ENCODE results near the gene AUTS2. TPM values are rescaled to one million over a fixed set of nuclear protein-coding genes. Genes with fewer than 3 reads are reported as not detected.

The AUTS2 gene
- total and polyA plus RNA-seq, 9 of the 15 experiments (the other 6 are each of a cell fraction or from before 2014, with no cell fraction given): 0.58 TPM; not detected in 8

DNA sequence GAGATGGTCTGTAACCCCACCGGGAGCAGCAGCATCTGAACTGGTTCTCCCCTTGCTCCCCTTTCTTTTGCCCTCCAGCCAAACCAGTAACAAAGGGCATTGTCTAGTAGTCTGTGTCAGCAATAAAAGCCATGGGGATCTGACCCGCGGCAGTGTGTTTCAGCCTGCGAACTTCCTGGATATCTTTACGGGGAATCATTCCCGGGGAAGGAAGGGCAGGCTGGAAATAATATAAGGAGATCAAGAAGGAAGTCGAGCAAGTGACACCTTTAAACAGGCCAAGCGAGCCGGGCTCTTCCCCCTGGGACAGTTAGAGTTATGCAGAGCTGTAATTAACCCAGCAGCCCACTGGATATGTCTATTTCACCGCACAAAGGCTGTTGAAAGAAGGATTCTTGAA, 872.5 kb downstream of the AUTS2 start:
- H3K4me1 ChIP-seq (replicated peaks in 1 of 2; ENCODE audit: control insufficient read depth in 2 of 2, insufficient read depth in 2 of 2, low read length in 2 of 2): no peaks in the 10 kb centered on the region
- DNase-seq (ENCODE audit: extremely low read depth in 1 of 4, low spot score in 3 of 4) (no peak), ATAC-seq (no peak), FAIRE-seq (no peak)
- WGBS (ENCODE audit: insufficient coverage, low coverage, missing lambda C conversion rate): 0% methylated on average over 10 of the region's 10 CpGs
- in situ Hi-C loops (cut with MboI) (no loop called here), intact Hi-C loops (cut with micrococcal nuclease) (no loop called here)
- H3K9ac ChIP-seq (ENCODE audit: insufficient read depth in 1 of 2, low read depth in 2 of 2, low read length in 2 of 2): no peak overlapping the region
- no peak overlapping the region for H3K4me3 ChIP-seq
- peaks cover 5 to 14% of the 10 kb centered on the region in 2 experiments; a peak in 4 of 5 replicates for H3K27me3 ChIP-seq (ENCODE audit: control insufficient read depth in 2 of 2, insufficient read depth in 2 of 2, low read length in 2 of 2)
- no peaks in the 10 kb centered on the region; the same call in 1 of the 2 replicates for H4K20me1 ChIP-seq (replicated peaks; ENCODE audit: control insufficient read depth, insufficient read depth, low read length)
- CTCF ChIA-PET (ENCODE audit: low intra/inter-chr PET ratio): no interaction called here
- no peaks in the 10 kb centered on the region for H3K36me3 ChIP-seq (ENCODE audit: control insufficient read depth, insufficient read depth, low read length)
- no peaks in the 10 kb centered on the region for H3K9me1 ChIP-seq (ENCODE audit: control insufficient read depth, insufficient read depth, low read length)
- no peaks in the 10 kb centered on the region for H3K79me2 ChIP-seq (ENCODE audit: control insufficient read depth, insufficient read depth, low read length)
- no peak overlapping the region for H3K27ac ChIP-seq (ENCODE audit: extremely low read depth, low read depth, low read length)
- POLR2A ChIA-PET: no interaction called here
- H2AFZ ChIP-seq (ENCODE audit: low read depth, low read length): no peak overlapping the region
- no peak overlapping the region for H3K4me2 ChIP-seq (ENCODE audit: insufficient read depth, low read length)
- no peaks in the 10 kb centered on the region for H3K9me3 ChIP-seq (replicated peaks; ENCODE audit: control insufficient read depth, insufficient read depth, low read depth, low read length)
- BruUV-seq (replicated peaks): no TSS peak
- no peak for TF ChIP-seq MEF2A (IDR thresholded peaks at IDR 0.05; ENCODE audit: control insufficient read depth, low read depth, low read length)
- no peak for TF ChIP-seq ZFP36 (IDR thresholded peaks at IDR 0.05; ENCODE audit: low read depth, low read length, partially characterized antibody)
- TF ChIP-seq, protein P1, sequence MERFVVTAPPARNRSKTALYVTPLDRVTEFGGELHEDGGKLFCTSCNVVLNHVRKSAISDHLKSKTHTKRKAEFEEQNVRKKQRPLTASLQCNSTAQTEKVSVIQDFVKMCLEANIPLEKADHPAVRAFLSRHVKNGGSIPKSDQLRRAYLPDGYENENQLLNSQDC (CRISPR knock-in tag; IDR thresholded peaks at IDR 0.05): no peak
- no peak for TF ChIP-seq ATF7 (IDR thresholded peaks at IDR 0.05)
- TF ChIP-seq MBD2 (IDR thresholded peaks at IDR 0.05; ENCODE audit: borderline replicate concordance, low read depth): no peak
- TF ChIP-seq ETV5 (CRISPR knock-in tag; IDR thresholded peaks at IDR 0.05; ENCODE audit: low read depth): no peak
- TF ChIP-seq, protein P2, sequence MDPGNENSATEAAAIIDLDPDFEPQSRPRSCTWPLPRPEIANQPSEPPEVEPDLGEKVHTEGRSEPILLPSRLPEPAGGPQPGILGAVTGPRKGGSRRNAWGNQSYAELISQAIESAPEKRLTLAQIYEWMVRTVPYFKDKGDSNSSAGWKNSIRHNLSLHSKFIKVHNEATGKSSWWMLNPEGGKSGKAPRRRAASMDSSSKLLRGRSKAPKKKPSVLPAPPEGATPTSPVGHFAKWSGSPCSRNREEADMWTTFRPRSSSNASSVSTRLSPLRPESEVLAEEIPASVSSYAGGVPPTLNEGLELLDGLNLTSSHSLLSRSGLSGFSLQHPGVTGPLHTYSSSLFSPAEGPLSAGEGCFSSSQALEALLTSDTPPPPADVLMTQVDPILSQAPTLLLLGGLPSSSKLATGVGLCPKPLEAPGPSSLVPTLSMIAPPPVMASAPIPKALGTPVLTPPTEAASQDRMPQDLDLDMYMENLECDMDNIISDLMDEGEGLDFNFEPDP (CRISPR knock-in tag; IDR thresholded peaks at IDR 0.05): no peak
- TF ChIP-seq ZNF232 (CRISPR knock-in tag; IDR thresholded peaks at IDR 0.05): no peak
- TF ChIP-seq POLR2AphosphoS5 (IDR thresholded peaks at IDR 0.05; ENCODE audit: control insufficient read depth, insufficient read depth, low read depth, low read length): no peak
- TF ChIP-seq BRF1 (IDR thresholded peaks at IDR 0.05; ENCODE audit: borderline replicate concordance, extremely low read depth, insufficient read length): no peak
- no peak for TF ChIP-seq BHLHE40 (IDR thresholded peaks at IDR 0.05; ENCODE audit: low read length)
- TF ChIP-seq GATAD2A (IDR thresholded peaks at IDR 0.05): no peak
- TF ChIP-seq, protein P3, sequence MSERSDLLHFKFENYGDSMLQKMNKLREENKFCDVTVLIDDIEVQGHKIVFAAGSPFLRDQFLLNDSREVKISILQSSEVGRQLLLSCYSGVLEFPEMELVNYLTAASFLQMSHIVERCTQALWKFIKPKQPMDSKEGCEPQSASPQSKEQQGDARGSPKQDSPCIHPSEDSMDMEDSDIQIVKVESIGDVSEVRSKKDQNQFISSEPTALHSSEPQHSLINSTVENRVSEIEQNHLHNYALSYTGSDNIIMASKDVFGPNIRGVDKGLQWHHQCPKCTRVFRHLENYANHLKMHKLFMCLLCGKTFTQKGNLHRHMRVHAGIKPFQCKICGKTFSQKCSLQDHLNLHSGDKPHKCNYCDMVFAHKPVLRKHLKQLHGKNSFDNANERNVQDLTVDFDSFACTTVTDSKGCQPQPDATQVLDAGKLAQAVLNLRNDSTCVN (CRISPR knock-in tag; IDR thresholded peaks at IDR 0.05): no peak
- TF ChIP-seq, protein P4, sequence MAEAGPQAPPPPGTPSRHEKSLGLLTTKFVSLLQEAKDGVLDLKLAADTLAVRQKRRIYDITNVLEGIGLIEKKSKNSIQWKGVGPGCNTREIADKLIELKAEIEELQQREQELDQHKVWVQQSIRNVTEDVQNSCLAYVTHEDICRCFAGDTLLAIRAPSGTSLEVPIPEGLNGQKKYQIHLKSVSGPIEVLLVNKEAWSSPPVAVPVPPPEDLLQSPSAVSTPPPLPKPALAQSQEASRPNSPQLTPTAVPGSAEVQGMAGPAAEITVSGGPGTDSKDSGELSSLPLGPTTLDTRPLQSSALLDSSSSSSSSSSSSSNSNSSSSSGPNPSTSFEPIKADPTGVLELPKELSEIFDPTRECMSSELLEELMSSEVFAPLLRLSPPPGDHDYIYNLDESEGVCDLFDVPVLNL (CRISPR knock-in tag; IDR thresholded peaks at IDR 0.05; ENCODE audit: low read depth): no peak
- TF ChIP-seq CXXC5 (CRISPR knock-in tag; IDR thresholded peaks at IDR 0.05): no peak
- TF ChIP-seq HMGN3 (IDR thresholded peaks at IDR 0.05; ENCODE audit: borderline replicate concordance, extremely low read depth, insufficient read length, low read depth, low read length): no peak
- TF ChIP-seq, protein P5, sequence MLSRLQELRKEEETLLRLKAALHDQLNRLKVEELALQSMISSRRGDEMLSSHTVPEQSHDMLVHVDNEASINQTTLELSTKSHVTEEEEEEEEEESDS (CRISPR knock-in tag; IDR thresholded peaks at IDR 0.05): no peak
- TF ChIP-seq HDAC3 (IDR thresholded peaks at IDR 0.05; ENCODE audit: borderline replicate concordance, partially characterized antibody): no peak
- TF ChIP-seq MEIS2 (IDR thresholded peaks at IDR 0.05; ENCODE audit: partially characterized antibody): no peak
